Astrocyte (in vitro differentiated cells and primary cell): Measurements from ENCODE around the gene KDM4B. TPM values are rescaled to one million over a fixed set of nuclear protein-coding genes. Genes with fewer than 3 reads are reported as not detected.

Source experiments
- DNase-seq: peaks from one replicate; pipeline ENCODE4 v3.0.0-alpha.2; 2010; ENCODE audit warnings: low read depth
- FAIRE-seq: peaks from 2 replicates; lab custom pipeline; 2011; peaks lifted over from hg19 to GRCh38; lab: Jason Lieb, UNC
- H2AFZ ChIP-seq: 2 replicates; pipeline ENCODE4 v1.6.0; 2012; ENCODE audit warnings: low read depth, low read length, inconsistent platforms
- H3K27ac ChIP-seq: 2 replicates; pipeline ENCODE4 v1.5.1; 2011; ENCODE audit warnings: low read depth, low read length, inconsistent platforms
- H3K27me3 ChIP-seq: 2 replicates; pipeline ENCODE4 v1.6.0; 2011; ENCODE audit warnings: low read length, inconsistent platforms; ENCODE audit not compliant: insufficient read depth
- H3K36me3 ChIP-seq: 2 replicates; pipeline ENCODE4 v1.5.1; 2011; ENCODE audit warnings: low read length, inconsistent platforms; ENCODE audit not compliant: insufficient read depth
- H3K4me1 ChIP-seq: 2 replicates; pipeline ENCODE4 v1.5.1; 2011; ENCODE audit warnings: low read length, inconsistent platforms; ENCODE audit not compliant: insufficient read depth
- H3K4me2 ChIP-seq: 2 replicates; pipeline ENCODE4 v1.6.0; 2012; ENCODE audit warnings: low read length, inconsistent platforms
- H3K4me3 ChIP-seq: 2 replicates; pipeline ENCODE4 v1.5.1; 2011; ENCODE audit warnings: low read depth, mild to moderate bottlenecking, low read length, inconsistent platforms; ENCODE audit not compliant: insufficient read depth
- H3K79me2 ChIP-seq: 2 replicates; pipeline ENCODE4 v1.6.0; 2012; ENCODE audit warnings: mild to moderate bottlenecking, low read length, inconsistent platforms; ENCODE audit not compliant: insufficient read depth
- H3K9ac ChIP-seq: 2 replicates; pipeline ENCODE4 v1.6.0; 2012; ENCODE audit warnings: mild to moderate bottlenecking, low read length, inconsistent platforms
- H3K9me3 ChIP-seq: 2 replicates; pipeline ENCODE4 v1.5.1; 2012; ENCODE audit warnings: low read depth, mild to moderate bottlenecking, low read length, inconsistent platforms; ENCODE audit not compliant: insufficient read depth
- H4K20me1 ChIP-seq: 2 replicates; pipeline ENCODE4 v1.6.0; 2012; ENCODE audit warnings: low read length, inconsistent platforms; ENCODE audit not compliant: insufficient read depth
- H3K27ac Mint-ChIP-seq: one replicate; pipeline ENCODE4 v1.8.0; 2021; ENCODE audit warnings: mild to moderate bottlenecking, mixed read lengths; ENCODE audit not compliant: unreplicated experiment
- H3K27me3 Mint-ChIP-seq: one replicate; pipeline ENCODE4 v1.8.0; 2021; ENCODE audit warnings: low read depth, mixed read lengths; ENCODE audit not compliant: unreplicated experiment
- H3K36me3 Mint-ChIP-seq: one replicate; pipeline ENCODE4 v1.8.0; 2021; ENCODE audit warnings: low read depth, mixed read lengths; ENCODE audit not compliant: unreplicated experiment
- H3K4me1 Mint-ChIP-seq: one replicate; pipeline ENCODE4 v1.8.0; 2021; ENCODE audit warnings: low read depth, mixed read lengths; ENCODE audit not compliant: unreplicated experiment
- H3K4me3 Mint-ChIP-seq: one replicate; pipeline ENCODE4 v1.8.0; 2021; ENCODE audit warnings: mild to moderate bottlenecking, moderate library complexity, mixed read lengths; ENCODE audit not compliant: unreplicated experiment
- H3K9me3 Mint-ChIP-seq: one replicate; pipeline ENCODE4 v1.8.0; 2021; ENCODE audit warnings: mild to moderate bottlenecking, mixed read lengths; ENCODE audit not compliant: unreplicated experiment
- CTCF ChIP-seq: IDR thresholded peaks from 2 replicates; pipeline ENCODE4 v1.5.1; 2011; ENCODE audit warnings: low read depth, mild to moderate bottlenecking, inconsistent platforms, low read length, moderate library complexity; ENCODE audit not compliant: insufficient read depth
- EZH2 ChIP-seq: IDR thresholded peaks from 2 replicates; pipeline ENCODE4 v1.6.1; 2012; ENCODE audit warnings: mild to moderate bottlenecking, low read length, inconsistent platforms; ENCODE audit not compliant: insufficient read depth
- total RNA-seq: library from RNA; stranded (reverse); gene quantifications from 2 replicates; pipeline ENCODE4 v1.2.1, GENCODE V29; 2021

Gene KDM4B
- total RNA-seq, 1 donor from 2014 or later, result 55.2 TPM

DNA sequence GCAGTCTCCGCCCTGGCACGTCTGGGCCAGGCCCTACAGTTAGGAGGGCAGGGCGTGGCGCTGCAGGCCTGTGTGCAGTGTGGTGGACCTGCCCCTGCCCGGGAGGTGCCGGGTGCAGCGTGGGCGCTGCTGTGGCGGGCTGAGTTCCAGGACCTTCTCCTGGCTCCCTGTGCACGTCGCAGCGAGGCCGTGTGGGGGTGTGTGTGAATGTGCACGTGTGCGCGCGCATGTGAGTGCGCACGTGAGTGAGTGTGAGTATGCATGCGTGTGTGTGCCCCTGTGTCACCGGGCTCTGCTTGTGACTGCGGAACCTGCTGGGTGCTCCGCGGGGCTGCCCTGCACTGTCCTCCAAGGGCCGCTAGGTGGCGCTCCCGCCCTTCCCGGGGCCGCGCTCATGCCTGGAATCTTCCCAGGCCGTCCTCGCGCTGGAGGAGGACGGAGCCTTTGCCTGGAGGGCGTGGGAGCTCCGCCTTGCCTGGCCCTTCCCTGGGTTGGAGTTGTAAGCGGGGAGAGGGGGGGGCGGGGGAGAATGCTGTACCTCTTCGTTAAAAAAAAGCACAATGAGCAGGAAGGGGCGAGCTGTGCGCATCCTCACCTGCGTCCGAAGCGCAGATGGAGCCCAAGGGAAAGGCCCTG is 79.3 kb downstream of the KDM4B start:
- peak; percentile 13 for FAIRE-seq
- Histone ChIP-seq H3K4me3 (peak overlapping the region; percentile 33), H3K9me3 (no peaks in the 10 kb centered on the region), H3K9ac (peak overlapping the region; percentile 67), H4K20me1 (peaks cover 61% of the 10 kb centered on the region), H3K4me2 (peak overlapping the region; percentile 83), H3K27me3 (no peaks in the 10 kb centered on the region), H3K27ac (peak overlapping the region; percentile 55), H2AFZ (no peak overlapping the region), H3K4me1 (peaks cover 33% of the 10 kb centered on the region), H3K79me2 (peaks cover 7% of the 10 kb centered on the region), H3K36me3 (no peaks in the 10 kb centered on the region)
- no peak overlapping the region for H3K27ac Mint-ChIP-seq
- peak; percentile 49 for DNase-seq
- peak; percentile 65 for TF ChIP-seq CTCF
- no peak for TF ChIP-seq EZH2
- peak overlapping the region; percentile 54 for H3K4me3 Mint-ChIP-seq
- no peaks in the 10 kb centered on the region for H3K9me3 Mint-ChIP-seq
- H3K27me3 Mint-ChIP-seq, result no peaks in the 10 kb centered on the region
- H3K4me1 Mint-ChIP-seq, result peaks cover 21% of the 10 kb centered on the region
- peaks cover 8% of the 10 kb centered on the region for H3K36me3 Mint-ChIP-seq

GRCh38 chr19:5048727-5049553 is 80.0 kb downstream of the KDM4B start:
- Histone ChIP-seq H2AFZ (no peak overlapping the region), H4K20me1 (peaks cover 61% of the 10 kb centered on the region), H3K4me3 (peak overlapping the region; percentile 33), H3K9me3 (no peaks in the 10 kb centered on the region), H3K27ac (peak overlapping the region; percentile 55), H3K9ac (peak overlapping the region; percentile 67), H3K4me2 (peak overlapping the region; percentile 83), H3K36me3 (no peaks in the 10 kb centered on the region), H3K27me3 (no peaks in the 10 kb centered on the region), H3K4me1 (peaks cover 33% of the 10 kb centered on the region), H3K79me2 (peaks cover 7% of the 10 kb centered on the region)
- Mint-ChIP-seq H3K36me3 (peaks cover 8% of the 10 kb centered on the region), H3K9me3 (no peaks in the 10 kb centered on the region), H3K27me3 (no peaks in the 10 kb centered on the region), H3K27ac (no peak overlapping the region), H3K4me3 (no peak overlapping the region), H3K4me1 (peaks cover 21% of the 10 kb centered on the region)
- DNase-seq (peak; percentile 76), FAIRE-seq (no peak)
- TF ChIP-seq EZH2 (no peak), CTCF (no peak)
